Natural killer cell (primary cell): Measurements from ENCODE around the gene PZP. TPM values are rescaled to one million over a fixed set of nuclear protein-coding genes. Genes with fewer than 3 reads are reported as not detected.

Experiments
- ATAC-seq, 3 donors: fragments of 150-1000 bp in 2 of 3; fragments of 200-7000 bp in 1 of 3; cut with Tn5 transposase; 1 replicate in 1 of 3; 2 replicates in 2 of 3; pipeline ENCODE4 v1.10.0; 2021; ENCODE audit warnings: mild to moderate bottlenecking in 2 of 3, moderate library complexity in 2 of 3
- DNase-seq, 2 donors: peaks; one replicate each; pipeline versions ENCODE4 v3.0.0 to v3.0.0-alpha.2; 2013 to 2021; ENCODE audit warnings: mixed read lengths in 1 of 2
- H3K27ac ChIP-seq: one replicate; pipeline ENCODE4 v1.5.1; 2013; ENCODE audit warnings: mild to moderate bottlenecking, low read length
- H3K27me3 ChIP-seq: one replicate; pipeline ENCODE4 v1.6.1; 2013; ENCODE audit warnings: low read length; ENCODE audit not compliant: control insufficient read depth, insufficient read depth
- H3K36me3 ChIP-seq: one replicate; pipeline ENCODE4 v1.6.1; 2013; ENCODE audit warnings: low read length; ENCODE audit not compliant: control insufficient read depth, insufficient read depth
- H3K4me1 ChIP-seq: one replicate; pipeline ENCODE4 v1.6.1; 2013; ENCODE audit warnings: low read length; ENCODE audit not compliant: control insufficient read depth, insufficient read depth
- H3K4me3 ChIP-seq: one replicate; pipeline ENCODE4 v1.5.1; 2013; ENCODE audit warnings: low read length
- H3K9me3 ChIP-seq: one replicate; pipeline ENCODE4 v1.6.1; 2013; ENCODE audit warnings: low read length; ENCODE audit not compliant: control insufficient read depth, insufficient read depth
- H3K27ac Mint-ChIP-seq, 2 donors: one replicate each; pipeline ENCODE4 v1.8.0; 2022; ENCODE audit warnings: mild to moderate bottlenecking in 2 of 2, mixed read lengths in 2 of 2, moderate library complexity in 1 of 2
- H3K27me3 Mint-ChIP-seq, 2 donors: one replicate each; pipeline ENCODE4 v1.8.0; 2022; ENCODE audit warnings: low read depth in 2 of 2, mixed read lengths in 2 of 2
- H3K36me3 Mint-ChIP-seq: one replicate; pipeline ENCODE4 v1.8.0; 2022; ENCODE audit warnings: mixed read lengths
- H3K4me1 Mint-ChIP-seq, 2 donors: one replicate each; pipeline ENCODE4 v1.8.0; 2022; ENCODE audit warnings: mixed read lengths in 2 of 2
- H3K4me3 Mint-ChIP-seq: one replicate; pipeline ENCODE4 v1.8.0; 2022; ENCODE audit warnings: mild to moderate bottlenecking, moderate library complexity, mixed read lengths
- H3K9me3 Mint-ChIP-seq, 2 donors: one replicate each; pipeline ENCODE4 v1.8.0; 2022; ENCODE audit warnings: mixed read lengths in 2 of 2
- CTCF ChIP-seq: fragments of 200-600 bp; IDR thresholded peaks from one replicate; pipeline ENCODE4 v1.8.0; 2022; ENCODE audit warnings: antibody characterized with exemption
- WGBS: methylation state at CpG from one replicate; pipeline ENCODE4 v1.1.7; 2013; ENCODE audit warnings: missing lambda C conversion rate; ENCODE audit not compliant: insufficient coverage; 5-methylcytosine and 5-hydroxymethylcytosine counted together
- intact Hi-C: fragments of 100-400 bp; cut with micrococcal nuclease; formaldehyde crosslinking; loops from one replicate; pipeline ENCODE4 v1.14.2; 2022
- total RNA-seq, 4 donors: library from RNA; stranded (reverse); fragments of 120-200 nt in 1 of 4; gene quantifications; one replicate each; pipeline versions ENCODE4 v1.2.3 to v1.2.4, GENCODE V29; 2013 to 2022

PZP gene
- total RNA-seq, 3 donors from 2014 or later (not counting 1 experiment from before 2014, with no cell fraction given): not detected

- Histone ChIP-seq H3K9me3 (no peaks in the 10 kb centered on the region), H3K4me3 (no peak overlapping the region), H3K4me1 (peaks cover 5% of the 10 kb centered on the region), H3K27ac (no peak overlapping the region), H3K36me3 (peaks cover 26% of the 10 kb centered on the region), H3K27me3 (no peaks in the 10 kb centered on the region)
- no peaks in the 10 kb centered on the region for H3K9me3 Mint-ChIP-seq
- WGBS: 88% methylated on average over 5 of the region's 7 CpGs
- no peaks in the 10 kb centered on the region for H3K27me3 Mint-ChIP-seq
- H3K4me1 Mint-ChIP-seq: peaks cover 14 to 19% of the 10 kb centered on the region in 2 donors
- ATAC-seq (no peak), DNase-seq (no peak)
- no peaks in the 10 kb centered on the region for H3K36me3 Mint-ChIP-seq
- peak overlapping the region in 1 of 2 donors; percentile 10 for H3K27ac Mint-ChIP-seq
- H3K4me3 Mint-ChIP-seq: no peak overlapping the region
- intact Hi-C loops: no loop called here
- no peak for TF ChIP-seq CTCF
These were observed 94.8 kb downstream of the PZP start for GRCh38 chr12:9113296-9113986.

DNA sequence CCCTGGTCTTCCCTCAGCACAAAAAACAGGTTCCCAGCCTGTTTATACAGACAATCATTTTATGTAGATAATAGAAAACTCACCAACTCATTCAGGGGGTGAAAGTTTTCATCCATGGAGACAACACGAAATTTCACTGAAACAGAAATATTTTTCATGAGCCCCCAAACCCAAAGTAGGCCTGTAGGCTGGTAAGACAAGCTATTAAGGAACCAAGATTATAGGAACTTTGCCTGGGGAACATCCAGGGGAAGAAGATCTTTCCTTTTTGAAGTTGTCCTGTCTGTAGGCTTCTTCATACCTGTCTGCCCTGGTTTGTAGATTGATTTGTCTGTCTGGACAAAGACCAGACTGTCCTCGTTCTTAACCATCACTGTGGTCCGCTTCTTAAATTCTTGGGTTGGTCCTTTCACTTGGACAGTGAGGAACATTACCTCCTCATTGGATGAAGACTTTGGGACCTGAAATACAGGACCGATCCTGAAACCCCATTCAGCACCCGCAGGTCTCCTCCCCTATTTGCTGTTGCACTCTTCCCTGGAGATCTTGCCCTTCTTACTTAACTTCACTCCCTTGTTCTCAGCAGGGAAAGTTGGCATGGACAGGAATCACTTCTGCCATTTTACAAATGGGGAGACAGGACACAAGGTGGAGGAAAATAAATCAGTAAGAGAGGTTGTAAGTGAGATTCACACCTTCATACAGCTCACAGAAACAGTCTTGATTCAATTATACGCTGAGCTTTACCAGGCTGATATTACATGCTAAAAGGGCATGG lies 95.9 kb downstream of the PZP start:
- TF ChIP-seq CTCF: no peak
- no peaks in the 10 kb centered on the region for H3K9me3 Mint-ChIP-seq
- ATAC-seq (no peak), DNase-seq (no peak)
- no peaks in the 10 kb centered on the region for H3K27me3 Mint-ChIP-seq
- H3K36me3 Mint-ChIP-seq: no peaks in the 10 kb centered on the region
- Histone ChIP-seq H3K27me3 (no peaks in the 10 kb centered on the region), H3K36me3 (peaks cover 29% of the 10 kb centered on the region), H3K4me1 (peaks cover 5% of the 10 kb centered on the region), H3K4me3 (no peak overlapping the region), H3K27ac (no peak overlapping the region), H3K9me3 (no peaks in the 10 kb centered on the region)
- peaks cover 8 to 17% of the 10 kb centered on the region in 2 donors for H3K4me1 Mint-ChIP-seq
- 94% methylated on average over 5 of the region's 6 CpGs for WGBS
- peak overlapping the region; percentile 9 to 10 for H3K27ac Mint-ChIP-seq
- no peak overlapping the region for H3K4me3 Mint-ChIP-seq
- intact Hi-C loops: no loop called here

DNA sequence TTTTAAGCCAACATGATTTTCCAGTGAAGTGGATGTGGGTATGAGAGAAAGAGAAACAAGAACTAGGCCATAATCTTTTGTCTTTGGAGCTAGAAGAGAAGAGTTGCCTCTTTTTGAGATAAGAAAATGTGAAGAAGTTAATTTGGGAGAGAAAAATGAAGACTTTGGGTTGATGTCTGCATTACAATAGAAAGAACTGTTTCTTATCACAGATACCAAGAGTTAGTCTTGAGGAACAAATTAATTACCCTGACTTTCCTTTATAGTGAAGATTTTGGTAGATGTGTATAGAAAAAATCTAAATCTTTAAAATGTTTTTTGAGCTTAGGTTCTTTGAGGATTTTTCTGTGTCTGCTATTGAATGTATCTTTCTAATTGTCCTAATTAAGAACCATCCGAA lies 96.7 kb downstream of the PZP start:
- peak overlapping the region in 1 of 2 donors; percentile 0 for H3K27ac Mint-ChIP-seq
- H3K4me1 ChIP-seq: peaks cover 5% of the 10 kb centered on the region
- no peaks in the 10 kb centered on the region for H3K36me3 Mint-ChIP-seq
- H3K9me3 Mint-ChIP-seq: no peaks in the 10 kb centered on the region
- intact Hi-C loops: no loop called here
- no peaks in the 10 kb centered on the region for H3K9me3 ChIP-seq
- no peak for TF ChIP-seq CTCF
- H3K4me3 Mint-ChIP-seq: no peak overlapping the region
- no peak overlapping the region for H3K27ac ChIP-seq
- ATAC-seq (no peak), DNase-seq (no peak)
- no CpG with 5 or more reads among the region's 1 CpG for WGBS
- no peak overlapping the region for H3K4me3 ChIP-seq
- H3K4me1 Mint-ChIP-seq: peaks cover 6 to 10% of the 10 kb centered on the region in 2 donors
- H3K27me3 ChIP-seq: no peaks in the 10 kb centered on the region
- H3K36me3 ChIP-seq: peaks cover 34% of the 10 kb centered on the region
- H3K27me3 Mint-ChIP-seq: no peaks in the 10 kb centered on the region
